Measurements from ENCODE around the gene GPR31. TPM values are rescaled to one million over a fixed set of nuclear protein-coding genes. Genes with fewer than 3 reads are reported as not detected.

GPR31 gene
- total and polyA plus RNA-seq, 7 donors: 0.28 TPM; not detected in 6

GRCh38 chr6:167116838-167117228 lies 40.9 kb downstream of the GPR31 start:
- H3K27me3 ChIP-seq: no peaks in the 10 kb centered on the region
- intact Hi-C loops (cut with DNase I): loop anchor here (5.0 kb wide), 1 partner anchor 120 kb away; the partner anchor contains the start of gene CEP43
- no peaks in the 10 kb centered on the region for H3K9me3 ChIP-seq
- H3K4me1 ChIP-seq: peaks cover 0 to 51% (median 23%) of the 10 kb centered on the region in 4 donors
- no peaks in the 10 kb centered on the region for H3K36me3 ChIP-seq
- WGBS, 2 donors: 80 to 86% methylated on average over 14 of the region's 14 CpGs
- no peak for DNase-seq
- no peak overlapping the region for H3K4me3 ChIP-seq
- peak overlapping the region in 3 of 4 donors; percentile 71 to 83 (median 74) for H3K27ac ChIP-seq
- no peak for TF ChIP-seq POLR2A (IDR thresholded peaks at IDR 0.05)
- no peak for TF ChIP-seq POLR2AphosphoS5 (IDR thresholded peaks at IDR 0.05)
- TF ChIP-seq CTCF (IDR thresholded peaks at IDR 0.05): no peak
- TF ChIP-seq EP300 (IDR thresholded peaks at IDR 0.05): no peak

GRCh38 chr6:167116109-167116837 lies 41.5 kb downstream of the GPR31 start:
- no peaks in the 10 kb centered on the region for H3K36me3 ChIP-seq
- intact Hi-C loops (cut with DNase I): loop anchor here (5.0 kb wide), 1 partner anchor 119 kb away; the partner anchor contains the start of gene CEP43
- 63 to 75% methylated on average over 25 of the region's 25 CpGs for WGBS, 2 donors
- H3K27me3 ChIP-seq: no peaks in the 10 kb centered on the region
- peak; percentile 83 for DNase-seq
- H3K9me3 ChIP-seq: no peaks in the 10 kb centered on the region
- peaks cover 0 to 50% (median 22%) of the 10 kb centered on the region in 4 donors for H3K4me1 ChIP-seq
- peak overlapping the region in 3 of 4 donors; percentile 6 to 11 (median 9) for H3K4me3 ChIP-seq
- peak overlapping the region; percentile 37 to 83 (median 72) for H3K27ac ChIP-seq
- TF ChIP-seq POLR2A (IDR thresholded peaks at IDR 0.05) (no peak), EP300 (IDR thresholded peaks at IDR 0.05) (peak in 2 of 4 donors; percentile 26 to 78), CTCF (IDR thresholded peaks at IDR 0.05) (peak in 1 of 4 experiments; percentile 8), POLR2AphosphoS5 (IDR thresholded peaks at IDR 0.05) (peak; percentile 31 to 87 (median 82))

GRCh38 chr6:167115054-167115453 lies 42.7 kb downstream of the GPR31 start:
- Histone ChIP-seq H3K36me3 (no peaks in the 10 kb centered on the region), H3K27me3 (no peaks in the 10 kb centered on the region), H3K9me3 (no peaks in the 10 kb centered on the region), H3K4me1 (peaks cover 0 to 38% (median 16%) of the 10 kb centered on the region in 4 donors), H3K27ac (peak overlapping the region in 2 of 4 donors; percentile 74 to 83), H3K4me3 (no peak overlapping the region)
- intact Hi-C loops (cut with DNase I): loop anchor here (5.0 kb wide), 1 partner anchor 118 kb away; the partner anchor contains the start of gene CEP43
- no peak for DNase-seq
- TF ChIP-seq CTCF (IDR thresholded peaks at IDR 0.05) (no peak), POLR2A (IDR thresholded peaks at IDR 0.05) (no peak), POLR2AphosphoS5 (IDR thresholded peaks at IDR 0.05) (no peak), EP300 (IDR thresholded peaks at IDR 0.05) (no peak)
- WGBS, 2 donors: 82 to 86% methylated on average over 10 of the region's 10 CpGs

GRCh38 chr6:167113935-167114910 lies 43.6 kb downstream of the GPR31 start:
- no peak for TF ChIP-seq CTCF (IDR thresholded peaks at IDR 0.05)
- peak in 1 of 4 donors; percentile 39 for TF ChIP-seq POLR2AphosphoS5 (IDR thresholded peaks at IDR 0.05)
- H3K4me3 ChIP-seq: no peak overlapping the region

More at GRCh38 chr6:167113935-167114910, 43.6 kb downstream of the GPR31 start:
- intact Hi-C loops (cut with DNase I): no loop called here
- no peaks in the 10 kb centered on the region for H3K36me3 ChIP-seq
- no peaks in the 10 kb centered on the region for H3K27me3 ChIP-seq
- H3K4me1 ChIP-seq: peaks cover 0 to 34% (median 14%) of the 10 kb centered on the region in 4 donors
- H3K9me3 ChIP-seq: no peaks in the 10 kb centered on the region
- 64 to 74% methylated on average over 25 of the region's 25 CpGs for WGBS, 2 donors
- peak overlapping the region in 2 of 4 donors; percentile 74 to 83 for H3K27ac ChIP-seq
- DNase-seq: no peak

Measured in sigmoid colon (tissue), 7 donors.